GM23338 (cell line): ENCODE measurements around the gene PKIB. TPM values are rescaled to one million over a fixed set of nuclear protein-coding genes. Genes with fewer than 3 reads are reported as not detected.

Experiments used
- ATAC-seq: fragments of 200-7000 bp; cut with Tn5 transposase; 3 replicates; pipeline ENCODE4 v1.9.1; 2020
- DNase-seq: peaks from one replicate; pipeline ENCODE4 v3.0.0-alpha.2; 2015; ENCODE audit warnings: low spot score
- H2AFZ ChIP-seq: fragments of 200-600 bp; sonication (generic); 2 replicates; pipeline ENCODE4 v1.8.0; 2016; ENCODE audit warnings: antibody characterized with exemption, mild to moderate bottlenecking, moderate library complexity
- H3F3A ChIP-seq: fragments of 200-600 bp; sonication (generic); replicated peaks from 2 replicates; pipeline ENCODE4 v1.8.0; 2017; ENCODE audit warnings: antibody characterized with exemption, mixed run types, low read depth
- H3K27ac ChIP-seq: fragments of 200-600 bp; sonication (generic); 2 replicates; pipeline ENCODE4 v1.6.1; 2016; ENCODE audit warnings: low read depth
- H3K27me3 ChIP-seq: fragments of 200-600 bp; sonication (generic); 2 replicates; pipeline ENCODE4 v1.8.0; 2016; ENCODE audit warnings: mild to moderate bottlenecking, mixed run types, moderate library complexity; ENCODE audit not compliant: insufficient read depth
- H3K36me3 ChIP-seq: fragments of 200-600 bp; sonication (generic); 2 replicates; pipeline ENCODE4 v1.8.0; 2016; ENCODE audit warnings: mild to moderate bottlenecking; ENCODE audit not compliant: insufficient read depth
- H3K4me1 ChIP-seq: fragments of 200-600 bp; sonication (generic); 2 replicates; pipeline ENCODE4 v1.8.0; 2016; ENCODE audit warnings: mild to moderate bottlenecking, moderate library complexity; ENCODE audit not compliant: insufficient read depth
- H3K4me2 ChIP-seq: fragments of 200-600 bp; sonication (generic); 2 replicates; pipeline ENCODE4 v1.7.1; 2017; ENCODE audit warnings: mixed run types
- H3K4me3 ChIP-seq: fragments of 200-600 bp; sonication (generic); 2 replicates; pipeline ENCODE4 v1.6.1; 2016; ENCODE audit warnings: mixed run types
- H3K79me2 ChIP-seq: fragments of 200-600 bp; sonication (generic); replicated peaks from 2 replicates; pipeline ENCODE4 v1.8.0; 2017; ENCODE audit warnings: mild to moderate bottlenecking; ENCODE audit not compliant: insufficient read depth
- H3K9me2 ChIP-seq: fragments of 200-600 bp; sonication (generic); 2 replicates; pipeline ENCODE4 v1.8.0; 2017; ENCODE audit not compliant: insufficient read depth
- H4K20me1 ChIP-seq: fragments of 200-600 bp; sonication (generic); replicated peaks from 2 replicates; pipeline ENCODE4 v1.8.0; 2017; ENCODE audit warnings: mild to moderate bottlenecking; ENCODE audit not compliant: insufficient read depth
- H3K27ac Mint-ChIP-seq: 2 replicates; pipeline ENCODE4 v1.8.0; 2020; ENCODE audit warnings: inconsistent platforms, mild to moderate bottlenecking, moderate library complexity, mixed read lengths
- H3K27me3 Mint-ChIP-seq: 3 replicates; pipeline ENCODE4 v1.8.0; 2022; ENCODE audit warnings: low read depth, mild to moderate bottlenecking, moderate library complexity, mixed read lengths, inconsistent platforms; ENCODE audit not compliant: insufficient read depth, poor library complexity
- H3K36me3 Mint-ChIP-seq: 3 replicates; pipeline ENCODE4 v1.8.0; 2021; ENCODE audit warnings: low read depth, mild to moderate bottlenecking, inconsistent platforms, moderate library complexity, mixed read lengths
- H3K4me1 Mint-ChIP-seq: 3 replicates; pipeline ENCODE4 v1.8.0; 2020; ENCODE audit warnings: mild to moderate bottlenecking, inconsistent platforms, mixed read lengths
- H3K4me3 Mint-ChIP-seq: 3 replicates; pipeline ENCODE4 v1.8.0; 2021; ENCODE audit warnings: moderate library complexity, mild to moderate bottlenecking, inconsistent platforms, mixed read lengths
- H3K9me3 Mint-ChIP-seq: 3 replicates; pipeline ENCODE4 v1.8.0; 2020; ENCODE audit warnings: moderate library complexity, mild to moderate bottlenecking, inconsistent platforms, mixed read lengths
- CREB1 ChIP-seq: fragments of 250-450 bp; sonication (Bioruptor Pico); IDR thresholded peaks from 2 replicates; pipeline ENCODE4 v1.5.0; 2020; ENCODE audit warnings: low read depth, mild to moderate bottlenecking, moderate library complexity
- CTCF ChIP-seq, 2 experiments: fragments of 200-600 bp in 1 of 2; sonication (generic) in 1 of 2; conservative IDR thresholded peaks; 2 replicates each; pipeline versions ENCODE4 v1.5.1 to v1.6.1; 2016 to 2017; ENCODE audit warnings: antibody characterized with exemption in 2 of 2, low read depth in 2 of 2, mild to moderate bottlenecking in 2 of 2, moderate library complexity in 1 of 2
- ETS1 ChIP-seq: IDR thresholded peaks from 2 replicates; pipeline ENCODE4 v1.6.1; 2016; ENCODE audit warnings: antibody characterized with exemption
- EZH2 ChIP-seq: fragments of 200-600 bp; sonication (generic); IDR thresholded peaks from one replicate; pipeline ENCODE4 v1.8.0; 2017; ENCODE audit warnings: antibody characterized with exemption, mild to moderate bottlenecking, low read depth; ENCODE audit not compliant: unreplicated experiment
- EZH2phosphoT487 ChIP-seq: fragments of 200-600 bp; sonication (generic); IDR thresholded peaks from one replicate; pipeline ENCODE4 v1.8.1; 2018; ENCODE audit warnings: antibody characterized with exemption; ENCODE audit not compliant: unreplicated experiment
- JUNB ChIP-seq: IDR thresholded peaks from one replicate; pipeline ENCODE4 v1.6.1; 2016; ENCODE audit warnings: antibody characterized with exemption; ENCODE audit not compliant: unreplicated experiment
- NANOG ChIP-seq: IDR thresholded peaks from 2 replicates; pipeline ENCODE4 v1.6.1; 2016; ENCODE audit warnings: antibody characterized with exemption, borderline replicate concordance
- POLR2AphosphoS5 ChIP-seq: IDR thresholded peaks from 2 replicates; pipeline ENCODE4 v1.6.1; 2016; ENCODE audit warnings: antibody characterized with exemption, low read depth
- REST ChIP-seq: IDR thresholded peaks from one replicate; pipeline ENCODE4 v1.6.1; 2018; ENCODE audit warnings: antibody characterized with exemption; ENCODE audit not compliant: unreplicated experiment
- STAT1 ChIP-seq: IDR thresholded peaks from one replicate; pipeline ENCODE4 v1.6.1; 2016; ENCODE audit warnings: antibody characterized with exemption; ENCODE audit not compliant: unreplicated experiment
- ZNF114 ChIP-seq: fragments of 250-450 bp; sonication (Bioruptor Pico); IDR thresholded peaks from 2 replicates; pipeline ENCODE4 v1.5.0; 2020; ENCODE audit warnings: mild to moderate bottlenecking, moderate library complexity
- ZNF331 ChIP-seq: fragments of 250-450 bp; sonication (Bioruptor Pico); IDR thresholded peaks from 2 replicates; pipeline ENCODE4 v1.5.0; 2020; ENCODE audit warnings: low read depth, mild to moderate bottlenecking, moderate library complexity
- polyA plus RNA-seq: library from polyadenylated mRNA; unstranded; fragments of >200 nt; fragmentation: Nextera tagmentation; extraction: Ambion mirVana; gene quantifications from 2 replicates; pipeline ENCODE4 v1.2.1, GENCODE V29; 2016
- total RNA-seq: library from RNA; depleted of rRNA; stranded (reverse); fragments of >200 nt; shearing (Covaris generic); gene quantifications from 2 replicates; pipeline ENCODE4 v1.2.3, GENCODE V29; 2014
- TF ChIP-seq, protein P1 (sequence below): fragments of 250-450 bp; sonication (Bioruptor Pico); IDR thresholded peaks from 2 replicates; pipeline ENCODE4 v1.5.0; 2020; ENCODE audit warnings: mild to moderate bottlenecking, moderate library complexity

PKIB gene
- total and polyA plus RNA-seq, 2 experiments from 2014 or later = 125 to 170 TPM

DNA sequence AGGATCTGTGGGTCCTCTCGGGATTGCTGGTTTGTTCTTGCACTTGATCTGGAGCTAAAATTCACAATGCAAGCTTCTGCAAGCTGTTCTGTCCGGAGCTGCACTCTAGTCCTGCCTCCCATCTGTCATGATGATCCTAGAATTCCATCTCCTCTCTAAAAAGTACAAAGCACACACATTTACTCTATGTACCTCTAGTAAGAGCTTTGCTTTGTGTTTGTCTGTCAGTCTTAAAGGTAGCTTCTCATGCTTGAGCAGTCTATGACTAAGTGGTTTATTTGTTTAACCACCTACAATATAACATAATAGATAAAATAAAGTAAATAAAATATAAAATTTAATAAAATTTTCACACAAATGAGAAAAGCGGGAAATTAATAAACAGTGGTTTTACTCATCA is 46.0 kb upstream of the PKIB start:
- no peak overlapping the region for H2AFZ ChIP-seq
- H3K9me2 ChIP-seq = no peaks in the 10 kb centered on the region; the same call in 1 of the 2 replicates
- Mint-ChIP-seq H3K4me3 (no peak overlapping the region), H3K27ac (no peak overlapping the region), H3K36me3 (peaks cover 61% of the 10 kb centered on the region), H3K4me1 (peaks cover 29% of the 10 kb centered on the region), H3K9me3 (peaks cover 15% of the 10 kb centered on the region), H3K27me3 (peaks cover 5% of the 10 kb centered on the region)
- no peaks in the 10 kb centered on the region for H3K27me3 ChIP-seq
- H3K79me2 ChIP-seq = peaks cover 73% of the 10 kb centered on the region
- H3K4me2 ChIP-seq = no peak overlapping the region
- H3K27ac ChIP-seq = no peak overlapping the region
- TF ChIP-seq ZNF331 = no peak
- no peak for TF ChIP-seq NANOG
- TF ChIP-seq ZNF114 (CRISPR knock-in tag) = no peak
- TF ChIP-seq CTCF (conservative IDR thresholded peaks at IDR 0.05; ENCODE audit: low read depth in 2 of 2) = no peak
- no peak for TF ChIP-seq REST
- TF ChIP-seq JUNB = no peak
- TF ChIP-seq, protein P1, sequence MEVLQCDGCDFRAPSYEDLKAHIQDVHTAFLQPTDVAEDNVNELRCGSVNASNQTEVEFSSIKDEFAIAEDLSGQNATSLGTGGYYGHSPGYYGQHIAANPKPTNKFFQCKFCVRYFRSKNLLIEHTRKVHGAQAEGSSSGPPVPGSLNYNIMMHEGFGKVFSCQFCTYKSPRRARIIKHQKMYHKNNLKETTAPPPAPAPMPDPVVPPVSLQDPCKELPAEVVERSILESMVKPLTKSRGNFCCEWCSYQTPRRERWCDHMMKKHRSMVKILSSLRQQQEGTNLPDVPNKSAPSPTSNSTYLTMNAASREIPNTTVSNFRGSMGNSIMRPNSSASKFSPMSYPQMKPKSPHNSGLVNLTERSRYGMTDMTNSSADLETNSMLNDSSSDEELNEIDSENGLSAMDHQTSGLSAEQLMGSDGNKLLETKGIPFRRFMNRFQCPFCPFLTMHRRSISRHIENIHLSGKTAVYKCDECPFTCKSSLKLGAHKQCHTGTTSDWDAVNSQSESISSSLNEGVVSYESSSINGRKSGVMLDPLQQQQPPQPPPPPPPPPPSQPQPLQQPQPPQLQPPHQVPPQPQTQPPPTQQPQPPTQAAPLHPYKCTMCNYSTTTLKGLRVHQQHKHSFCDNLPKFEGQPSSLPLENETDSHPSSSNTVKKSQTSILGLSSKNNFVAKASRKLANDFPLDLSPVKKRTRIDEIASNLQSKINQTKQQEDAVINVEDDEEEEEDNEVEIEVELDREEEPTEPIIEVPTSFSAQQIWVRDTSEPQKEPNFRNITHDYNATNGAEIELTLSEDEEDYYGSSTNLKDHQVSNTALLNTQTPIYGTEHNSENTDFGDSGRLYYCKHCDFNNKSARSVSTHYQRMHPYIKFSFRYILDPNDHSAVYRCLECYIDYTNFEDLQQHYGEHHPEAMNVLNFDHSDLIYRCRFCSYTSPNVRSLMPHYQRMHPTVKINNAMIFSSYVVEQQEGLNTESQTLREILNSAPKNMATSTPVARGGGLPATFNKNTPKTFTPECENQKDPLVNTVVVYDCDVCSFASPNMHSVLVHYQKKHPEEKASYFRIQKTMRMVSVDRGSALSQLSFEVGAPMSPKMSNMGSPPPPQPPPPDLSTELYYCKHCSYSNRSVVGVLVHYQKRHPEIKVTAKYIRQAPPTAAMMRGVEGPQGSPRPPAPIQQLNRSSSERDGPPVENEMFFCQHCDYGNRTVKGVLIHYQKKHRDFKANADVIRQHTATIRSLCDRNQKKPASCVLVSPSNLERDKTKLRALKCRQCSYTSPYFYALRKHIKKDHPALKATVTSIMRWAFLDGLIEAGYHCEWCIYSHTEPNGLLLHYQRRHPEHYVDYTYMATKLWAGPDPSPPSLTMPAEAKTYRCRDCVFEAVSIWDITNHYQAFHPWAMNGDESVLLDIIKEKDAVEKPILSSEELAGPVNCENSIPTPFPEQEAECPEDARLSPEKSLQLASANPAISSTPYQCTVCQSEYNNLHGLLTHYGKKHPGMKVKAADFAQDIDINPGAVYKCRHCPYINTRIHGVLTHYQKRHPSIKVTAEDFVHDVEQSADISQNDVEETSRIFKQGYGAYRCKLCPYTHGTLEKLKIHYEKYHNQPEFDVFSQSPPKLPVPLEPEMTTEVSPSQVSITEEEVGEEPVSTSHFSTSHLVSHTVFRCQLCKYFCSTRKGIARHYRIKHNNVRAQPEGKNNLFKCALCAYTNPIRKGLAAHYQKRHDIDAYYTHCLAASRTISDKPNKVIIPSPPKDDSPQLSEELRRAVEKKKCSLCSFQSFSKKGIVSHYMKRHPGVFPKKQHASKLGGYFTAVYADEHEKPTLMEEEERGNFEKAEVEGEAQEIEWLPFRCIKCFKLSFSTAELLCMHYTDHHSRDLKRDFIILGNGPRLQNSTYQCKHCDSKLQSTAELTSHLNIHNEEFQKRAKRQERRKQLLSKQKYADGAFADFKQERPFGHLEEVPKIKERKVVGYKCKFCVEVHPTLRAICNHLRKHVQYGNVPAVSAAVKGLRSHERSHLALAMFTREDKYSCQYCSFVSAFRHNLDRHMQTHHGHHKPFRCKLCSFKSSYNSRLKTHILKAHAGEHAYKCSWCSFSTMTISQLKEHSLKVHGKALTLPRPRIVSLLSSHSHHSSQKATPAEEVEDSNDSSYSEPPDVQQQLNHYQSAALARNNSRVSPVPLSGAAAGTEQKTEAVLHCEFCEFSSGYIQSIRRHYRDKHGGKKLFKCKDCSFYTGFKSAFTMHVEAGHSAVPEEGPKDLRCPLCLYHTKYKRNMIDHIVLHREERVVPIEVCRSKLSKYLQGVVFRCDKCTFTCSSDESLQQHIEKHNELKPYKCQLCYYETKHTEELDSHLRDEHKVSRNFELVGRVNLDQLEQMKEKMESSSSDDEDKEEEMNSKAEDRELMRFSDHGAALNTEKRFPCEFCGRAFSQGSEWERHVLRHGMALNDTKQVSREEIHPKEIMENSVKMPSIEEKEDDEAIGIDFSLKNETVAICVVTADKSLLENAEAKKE (CRISPR knock-in tag) = no peak
- no peak for TF ChIP-seq POLR2AphosphoS5
- TF ChIP-seq STAT1 = no peak
- no peak for TF ChIP-seq ETS1
- no peak for TF ChIP-seq CREB1 (CRISPR knock-in tag)
- no peak for TF ChIP-seq EZH2
- no peak for TF ChIP-seq EZH2phosphoT487
- H3K4me3 ChIP-seq = no peak overlapping the region
- DNase-seq = no peak
- ATAC-seq = no peak
- peaks cover 58% of the 10 kb centered on the region for H4K20me1 ChIP-seq
- H3K36me3 ChIP-seq = no peaks in the 10 kb centered on the region
- H3K4me1 ChIP-seq = peaks cover 19% of the 10 kb centered on the region
- H3F3A ChIP-seq = no peaks in the 10 kb centered on the region
